CMK (cell line): ENCODE measurements around the gene POFUT2.
A peak's percentile ranks its signal among the peaks of the same experiment; 100 is the strongest.

Source experiments
- DNase-seq: peaks from one replicate; pipeline ENCODE4 v3.0.0-alpha.2; 2010; ENCODE audit warnings: low read depth

POFUT2 gene

DNA sequence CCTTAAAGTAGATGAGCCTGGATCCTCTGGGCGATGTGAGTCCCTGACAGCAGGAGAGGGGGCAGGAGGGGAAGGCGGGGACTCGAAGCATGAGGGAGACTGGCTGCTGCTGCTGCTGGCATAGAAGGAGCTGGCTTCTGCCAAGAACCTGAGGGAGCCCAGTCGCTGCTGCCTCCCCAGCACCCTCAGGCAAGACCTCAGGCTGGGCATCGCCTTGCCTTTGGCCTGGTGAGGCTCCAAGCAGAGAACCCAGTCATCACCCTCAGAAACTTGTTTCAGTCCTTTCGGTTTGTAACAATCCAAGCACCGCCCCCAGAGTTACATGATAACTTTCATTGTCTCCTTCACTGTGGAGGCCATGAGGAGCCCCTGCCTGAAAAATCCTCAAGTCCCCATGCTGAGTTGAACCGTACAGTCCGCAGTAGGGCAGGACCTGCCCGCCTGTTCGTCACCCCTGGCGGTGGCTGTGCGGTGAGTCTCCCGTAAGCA lies 38.8 kb downstream of the POFUT2 start:
- no peak for DNase-seq

DNA sequence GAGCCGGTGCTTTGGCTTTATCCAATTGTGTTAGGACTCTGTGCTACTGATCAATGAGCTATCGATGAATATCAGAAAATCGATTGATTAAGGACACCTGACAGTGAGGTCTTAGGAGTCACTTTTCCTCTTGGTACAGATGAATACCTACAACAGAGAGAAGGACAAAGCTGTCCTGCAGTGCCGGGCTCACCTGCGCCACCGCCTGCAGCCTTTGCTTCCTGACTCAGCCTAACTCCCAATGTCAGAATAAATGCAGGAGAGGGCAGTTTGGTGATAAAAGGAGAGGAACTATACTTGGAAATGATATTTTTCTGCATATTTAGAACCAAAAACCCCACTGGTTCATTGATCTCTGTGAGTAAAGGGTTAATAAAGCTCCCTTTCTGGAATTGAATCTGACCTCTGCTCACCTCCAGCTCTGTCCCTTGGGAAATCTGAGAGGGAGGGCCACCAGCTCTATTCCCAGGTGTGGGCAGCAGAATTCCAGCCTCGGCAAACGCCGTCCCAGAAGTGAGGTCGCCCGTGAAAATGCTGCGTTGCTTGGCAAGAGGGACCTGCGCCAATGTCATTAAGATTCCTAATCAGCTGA lies 39.3 kb downstream of the POFUT2 start:
- no peak for DNase-seq

- no peak for DNase-seq
Measured at GRCh38 chr21:45246386-45247320, 41.0 kb downstream of the POFUT2 start.

DNA sequence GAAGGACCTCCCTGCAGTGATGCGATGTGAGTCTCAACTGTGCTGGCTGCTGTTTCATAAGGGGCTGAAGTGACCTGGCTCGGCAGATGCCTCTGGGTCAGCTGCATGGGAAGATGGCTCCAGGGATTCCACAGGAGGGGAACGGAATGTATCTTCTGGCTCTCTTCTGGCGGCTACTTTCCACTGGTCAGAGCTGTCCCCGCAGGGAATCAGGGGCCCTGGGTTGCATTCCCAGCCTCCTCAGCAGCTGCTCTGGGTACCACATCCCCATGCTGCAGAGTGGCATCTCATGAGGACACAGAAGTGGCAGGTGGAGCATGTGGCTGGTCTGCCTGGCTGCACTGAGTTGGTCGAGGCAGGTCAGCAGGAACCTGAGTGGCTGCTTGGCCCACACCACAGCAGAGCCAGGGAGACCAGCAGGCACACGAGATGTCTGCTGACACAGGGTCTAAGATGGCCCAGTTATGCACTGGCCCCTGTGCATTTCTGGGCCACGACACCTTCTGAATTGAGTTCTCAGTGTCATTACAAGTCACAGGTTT lies 42.8 kb downstream of the POFUT2 start:
- DNase-seq = no peak

DNA sequence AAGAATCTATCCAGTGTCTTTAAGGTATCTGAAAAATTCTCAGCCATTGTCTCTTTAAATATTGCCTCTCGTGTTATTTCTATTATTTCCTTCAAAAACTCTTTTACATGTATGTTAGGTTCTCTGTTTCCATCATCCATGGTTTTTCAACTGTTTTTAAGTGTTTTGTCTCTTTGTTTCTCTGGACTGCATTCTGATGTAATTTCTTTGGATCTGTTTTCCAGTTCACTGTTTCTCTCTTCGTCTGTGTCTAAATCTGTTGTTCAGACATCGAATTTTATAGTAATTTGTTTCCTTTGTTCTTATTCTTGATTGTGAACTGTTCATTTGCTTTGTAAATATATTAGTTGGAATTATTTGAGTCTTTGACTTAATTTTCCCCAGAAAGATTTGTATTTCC lies 44.1 kb downstream of the POFUT2 start:
- DNase-seq = no peak

- no peak for DNase-seq
Measured at GRCh38 chr21:45241357-45241756, 46.3 kb downstream of the POFUT2 start.

- no peak for DNase-seq
Measured at GRCh38 chr21:45237401-45237800, 50.3 kb downstream of the POFUT2 start.

GRCh38 chr21:45236481-45236880 lies 51.2 kb downstream of the POFUT2 start:
- DNase-seq = peak; percentile 22

GRCh38 chr21:45235488-45235887 lies 52.2 kb downstream of the POFUT2 start:
- DNase-seq = no peak

- DNase-seq = no peak
Measured at GRCh38 chr21:45234965-45235364, 52.7 kb downstream of the POFUT2 start.

- DNase-seq = no peak
Measured at GRCh38 chr21:45234127-45234526, 53.6 kb downstream of the POFUT2 start.

GRCh38 chr21:45231705-45232104 lies 56.0 kb downstream of the POFUT2 start:
- no peak for DNase-seq

- DNase-seq = no peak
Measured at GRCh38 chr21:45228656-45229240, 58.9 kb downstream of the POFUT2 start.

DNA sequence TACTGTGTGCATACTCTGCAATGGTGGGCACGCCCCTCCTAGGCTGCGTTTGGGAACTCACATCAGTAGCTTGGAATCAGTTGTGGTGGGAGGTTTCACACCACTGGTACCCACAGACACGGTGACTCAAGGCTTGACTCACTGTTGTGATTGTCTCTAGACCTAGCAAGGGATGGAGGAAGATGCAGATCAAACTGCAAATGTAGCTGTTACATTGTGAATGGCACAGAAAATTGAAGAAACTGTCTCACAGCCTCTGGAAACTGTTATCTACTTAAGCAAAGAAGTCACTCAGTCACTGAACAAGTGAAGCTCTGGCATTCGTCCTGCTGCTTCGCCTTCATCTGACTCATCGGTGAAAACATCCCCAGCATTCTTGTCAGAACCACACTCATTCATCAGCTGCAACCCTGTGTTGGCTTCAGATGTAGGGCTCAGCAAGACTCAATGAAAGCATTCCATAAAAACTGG lies 59.5 kb downstream of the POFUT2 start:
- DNase-seq = no peak

GRCh38 chr21:45227735-45228134 lies 60.0 kb downstream of the POFUT2 start:
- DNase-seq = no peak

DNA sequence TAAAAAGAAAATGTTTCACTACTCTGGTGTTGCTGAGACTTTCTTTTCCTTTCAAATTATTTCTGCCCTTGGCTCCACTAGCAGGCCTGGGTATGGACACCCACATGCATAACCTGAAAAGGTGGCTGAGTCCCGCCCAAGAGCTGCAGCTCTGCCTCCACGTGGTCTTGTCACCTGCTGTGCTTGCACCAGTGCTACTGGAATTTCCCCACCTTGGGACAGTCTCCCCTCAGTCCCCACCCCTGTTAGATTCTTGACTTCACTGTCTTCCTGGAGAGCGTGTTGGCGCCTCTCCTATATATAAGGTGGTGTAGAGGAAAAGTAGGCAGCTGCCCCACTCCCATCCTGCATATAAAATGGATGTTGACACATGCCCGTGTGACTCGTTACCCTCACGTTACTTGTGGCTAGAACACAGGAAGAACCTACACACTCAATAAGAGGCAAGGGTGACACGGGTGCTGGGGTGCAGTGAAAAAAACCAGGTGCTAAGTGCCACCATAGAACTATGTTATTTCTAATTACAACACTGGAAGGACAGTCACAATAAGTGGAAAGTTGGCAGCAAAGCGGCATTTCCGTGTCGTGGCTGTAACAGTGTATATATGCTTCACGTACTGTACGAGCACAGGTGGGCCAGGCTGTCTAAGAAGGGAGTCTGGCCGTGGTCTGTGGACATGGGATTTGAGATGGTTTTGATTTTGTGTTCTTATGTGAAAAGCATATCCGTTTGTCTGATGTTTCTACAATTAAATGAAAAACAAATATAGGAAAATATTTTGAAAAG lies 61.0 kb downstream of the POFUT2 start:
- no peak for DNase-seq

DNA sequence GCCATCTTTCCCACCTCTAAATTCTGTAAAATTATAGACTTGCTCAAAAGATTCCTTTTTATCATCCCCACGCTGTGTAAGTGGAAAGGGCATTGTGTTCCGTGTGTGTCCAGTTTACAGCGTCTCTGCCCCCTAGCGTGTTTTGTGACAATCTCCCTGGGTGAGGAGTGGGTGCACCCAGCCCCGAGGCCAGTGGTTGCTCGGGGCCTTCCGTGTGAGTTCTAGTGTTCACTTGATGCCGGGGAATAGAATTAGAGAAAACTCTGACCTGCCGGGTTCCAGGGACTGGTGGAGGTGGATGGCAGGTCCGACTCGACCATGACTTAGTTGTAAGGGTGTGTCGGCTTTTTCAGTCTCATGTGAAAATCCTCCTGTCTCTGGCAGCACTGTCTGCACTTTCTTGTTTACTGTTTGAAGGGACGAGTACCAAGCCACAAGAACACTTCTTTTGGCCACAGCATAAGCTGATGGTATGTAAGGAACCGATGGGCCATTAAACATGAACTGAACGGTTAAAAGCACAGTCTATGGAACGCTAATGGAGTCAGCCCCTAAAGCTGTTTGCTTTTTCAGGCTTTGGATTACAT lies 61.9 kb downstream of the POFUT2 start:
- DNase-seq = no peak

GRCh38 chr21:45225041-45225740 lies 62.5 kb downstream of the POFUT2 start:
- DNase-seq = no peak

DNA sequence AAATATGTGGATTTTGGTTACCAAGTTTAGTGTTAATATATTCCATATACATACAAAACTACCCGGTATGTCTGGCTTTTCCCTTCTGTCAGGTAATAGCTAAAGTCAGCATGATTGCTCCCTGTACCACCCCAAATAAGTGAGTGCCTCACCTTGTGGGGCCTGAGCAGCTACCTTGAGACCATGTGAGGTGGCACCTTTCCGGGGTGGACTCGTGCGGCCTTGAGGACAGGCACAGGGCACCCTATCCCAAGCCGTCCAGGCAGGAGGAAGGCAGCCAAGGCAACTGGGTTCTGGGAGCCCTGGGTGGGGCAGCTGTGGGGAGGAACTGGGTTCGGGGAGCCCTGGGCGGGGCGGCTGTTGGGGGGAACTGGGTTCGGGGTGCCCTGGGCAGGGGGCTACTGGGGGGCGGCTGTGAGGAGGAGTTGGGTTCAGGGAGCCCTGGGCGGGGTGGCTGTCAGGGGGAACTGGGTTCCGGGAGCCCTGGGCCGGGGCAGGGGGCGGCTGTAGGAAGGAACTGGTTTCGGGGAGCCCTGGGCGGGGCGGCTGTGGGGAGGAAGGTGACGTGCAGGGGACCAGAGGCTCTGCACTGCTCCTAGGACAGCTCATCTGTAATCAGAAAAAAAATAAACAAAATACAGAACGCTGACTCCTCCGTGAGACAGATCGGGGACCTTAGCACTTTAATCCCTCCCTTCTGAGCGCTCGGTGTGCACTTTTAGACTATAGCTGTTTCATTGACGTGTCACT lies 63.3 kb downstream of the POFUT2 start:
- no peak for DNase-seq
